Fibroblast of pulmonary artery (primary cell): ENCODE measurements around the gene C16orf90.

ENCODE experiments used
- DNase-seq: peaks from one replicate; pipeline ENCODE4 v3.0.0-alpha.2; 2010; ENCODE audit warnings: low read depth
- H3K4me3 ChIP-seq: replicated peaks from 2 replicates; pipeline ENCODE4 v1.5.1; 2011; ENCODE audit warnings: low read depth, mild to moderate bottlenecking, control low read depth, low read length, moderate library complexity
- CTCF ChIP-seq: IDR thresholded peaks from 2 replicates; pipeline ENCODE4 v1.5.1; 2011; ENCODE audit warnings: mild to moderate bottlenecking, control low read depth, low read length, inconsistent platforms; ENCODE audit errors: missing control alignments

C16orf90 gene

GRCh38 chr16:3485097-3485745 lies 10.1 kb downstream of the C16orf90 start:
- DNase-seq, result no peak
- no peak overlapping the region for H3K4me3 ChIP-seq
- no peak for TF ChIP-seq CTCF

GRCh38 chr16:3484318-3485096 lies 10.8 kb downstream of the C16orf90 start:
- H3K4me3 ChIP-seq, result no peak overlapping the region
- no peak for DNase-seq
- no peak for TF ChIP-seq CTCF

GRCh38 chr16:3482659-3483241 lies 12.5 kb downstream of the C16orf90 start:
- no peak for DNase-seq
- TF ChIP-seq CTCF, result no peak
- no peak overlapping the region for H3K4me3 ChIP-seq

DNA sequence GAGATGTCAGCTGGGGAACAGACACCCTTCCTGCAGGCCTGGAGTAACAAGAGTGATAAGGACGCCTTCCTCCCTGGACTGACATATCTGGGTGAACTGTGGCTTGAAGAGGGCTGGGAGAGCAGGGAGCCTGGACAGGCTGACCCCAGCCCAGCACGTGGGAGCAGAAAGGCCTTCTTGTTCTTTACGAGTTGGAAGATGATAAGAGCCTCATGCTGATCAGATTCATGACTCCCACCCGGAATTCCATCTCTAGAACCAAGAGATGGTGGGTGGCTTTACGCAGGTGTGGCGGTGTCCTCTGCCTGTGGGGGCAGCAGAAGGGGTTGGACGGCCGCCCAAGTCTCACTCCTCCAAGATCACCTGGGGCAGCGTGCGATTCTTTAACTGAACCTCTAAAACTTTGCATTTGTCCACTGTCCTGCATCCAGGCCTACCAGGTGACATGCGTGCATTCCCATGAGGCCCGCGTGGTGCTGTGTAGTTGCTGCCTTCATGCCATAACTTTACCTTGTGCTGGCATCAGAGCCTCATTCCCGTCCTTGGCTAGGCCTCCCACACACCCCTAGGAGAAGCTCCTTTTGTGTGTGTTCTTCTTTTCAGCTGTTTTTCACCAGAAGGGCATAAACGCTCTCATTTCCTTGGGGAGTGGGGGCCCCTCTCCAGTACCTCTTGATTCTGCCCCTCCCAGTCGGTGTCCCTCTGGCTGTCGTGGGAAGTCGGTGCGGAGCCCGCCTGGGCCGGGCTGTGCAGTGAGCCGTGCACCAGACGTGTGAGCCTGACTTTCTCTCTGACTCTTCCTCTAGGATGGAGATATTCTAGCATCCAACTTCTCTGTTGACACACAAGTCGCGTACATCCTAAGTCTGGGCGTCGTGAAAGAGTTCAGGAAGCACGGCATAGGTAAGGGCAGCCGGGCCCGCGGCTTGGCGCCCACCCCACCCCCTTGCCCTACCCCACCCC lies 13.3 kb downstream of the C16orf90 start:
- TF ChIP-seq CTCF, result no peak
- no peak for DNase-seq
- H3K4me3 ChIP-seq, result no peak overlapping the region

- no peak for TF ChIP-seq CTCF
- DNase-seq, result no peak
- H3K4me3 ChIP-seq, result no peak overlapping the region
These were observed 14.2 kb downstream of the C16orf90 start for GRCh38 chr16:3480901-3481695.

GRCh38 chr16:3479654-3480216 lies 15.6 kb downstream of the C16orf90 start:
- no peak overlapping the region for H3K4me3 ChIP-seq
- no peak for TF ChIP-seq CTCF
- no peak for DNase-seq
